HG02642 (cell line): ENCODE data around the gene CORO2B.

Source experiments
- ATAC-seq: cut with Tn5 transposase; IDR thresholded peaks from one replicate; pipeline ENCODE4 v1.9.1; 2021; ENCODE audit warnings: mild to moderate bottlenecking; ENCODE audit not compliant: unreplicated experiment, poor library complexity

The CORO2B gene, protein sequence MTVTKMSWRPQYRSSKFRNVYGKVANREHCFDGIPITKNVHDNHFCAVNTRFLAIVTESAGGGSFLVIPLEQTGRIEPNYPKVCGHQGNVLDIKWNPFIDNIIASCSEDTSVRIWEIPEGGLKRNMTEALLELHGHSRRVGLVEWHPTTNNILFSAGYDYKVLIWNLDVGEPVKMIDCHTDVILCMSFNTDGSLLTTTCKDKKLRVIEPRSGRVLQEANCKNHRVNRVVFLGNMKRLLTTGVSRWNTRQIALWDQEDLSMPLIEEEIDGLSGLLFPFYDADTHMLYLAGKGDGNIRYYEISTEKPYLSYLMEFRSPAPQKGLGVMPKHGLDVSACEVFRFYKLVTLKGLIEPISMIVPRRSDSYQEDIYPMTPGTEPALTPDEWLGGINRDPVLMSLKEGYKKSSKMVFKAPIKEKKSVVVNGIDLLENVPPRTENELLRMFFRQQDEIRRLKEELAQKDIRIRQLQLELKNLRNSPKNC

DNA sequence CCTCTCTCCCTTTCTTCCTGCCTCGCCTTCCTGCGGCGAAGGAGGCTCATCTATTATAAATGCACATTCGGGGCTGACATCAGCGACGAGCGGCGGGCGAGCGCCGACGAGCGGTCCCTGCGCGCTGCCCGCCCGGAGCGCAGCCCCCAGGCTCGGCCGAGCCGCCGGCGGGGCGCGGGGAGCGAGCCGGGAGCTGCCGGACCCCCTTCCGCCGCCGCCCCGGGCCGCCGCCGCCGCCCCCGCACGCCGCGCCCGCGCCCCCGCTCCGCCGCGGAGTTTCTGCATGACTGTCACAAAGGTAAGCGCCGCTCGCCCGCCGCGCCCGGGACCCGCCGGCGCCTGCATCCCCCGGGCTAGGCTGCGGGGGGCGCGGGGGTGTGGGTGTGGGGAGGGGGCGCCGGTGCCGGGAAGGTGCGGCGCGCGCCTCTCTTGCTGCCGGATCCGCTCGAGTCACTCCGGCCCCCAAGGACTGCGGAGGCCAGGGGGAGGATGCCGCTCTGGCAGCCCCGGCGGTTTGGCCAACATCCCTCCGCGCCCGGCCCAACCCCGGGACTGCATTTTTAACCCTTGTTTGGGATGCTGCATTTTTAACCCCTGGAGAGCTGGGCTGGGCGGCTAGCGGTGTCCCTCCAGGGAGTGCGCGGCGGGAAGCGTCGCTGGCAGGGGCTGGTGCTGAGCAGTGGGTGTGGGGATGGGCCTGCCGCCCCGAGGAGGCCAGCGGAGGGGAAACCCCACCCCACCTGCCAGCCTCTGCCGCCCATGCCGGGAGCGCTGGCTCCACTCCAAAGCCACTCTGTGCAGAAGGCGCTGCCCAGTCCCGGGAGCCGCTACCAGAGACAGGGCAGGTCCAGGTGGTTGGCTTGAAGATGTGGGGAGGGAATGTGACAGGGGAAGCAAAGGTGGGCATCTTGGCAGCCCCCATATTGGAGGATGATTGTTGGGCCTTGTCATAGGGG lies at the start of gene CORO2B:
CORO2B (plus strand) TSS at position 14 of the 956 bp plus-strand sequence; CDS start at position 284, 270 bp downstream.
- ATAC-seq = no peak

DNA sequence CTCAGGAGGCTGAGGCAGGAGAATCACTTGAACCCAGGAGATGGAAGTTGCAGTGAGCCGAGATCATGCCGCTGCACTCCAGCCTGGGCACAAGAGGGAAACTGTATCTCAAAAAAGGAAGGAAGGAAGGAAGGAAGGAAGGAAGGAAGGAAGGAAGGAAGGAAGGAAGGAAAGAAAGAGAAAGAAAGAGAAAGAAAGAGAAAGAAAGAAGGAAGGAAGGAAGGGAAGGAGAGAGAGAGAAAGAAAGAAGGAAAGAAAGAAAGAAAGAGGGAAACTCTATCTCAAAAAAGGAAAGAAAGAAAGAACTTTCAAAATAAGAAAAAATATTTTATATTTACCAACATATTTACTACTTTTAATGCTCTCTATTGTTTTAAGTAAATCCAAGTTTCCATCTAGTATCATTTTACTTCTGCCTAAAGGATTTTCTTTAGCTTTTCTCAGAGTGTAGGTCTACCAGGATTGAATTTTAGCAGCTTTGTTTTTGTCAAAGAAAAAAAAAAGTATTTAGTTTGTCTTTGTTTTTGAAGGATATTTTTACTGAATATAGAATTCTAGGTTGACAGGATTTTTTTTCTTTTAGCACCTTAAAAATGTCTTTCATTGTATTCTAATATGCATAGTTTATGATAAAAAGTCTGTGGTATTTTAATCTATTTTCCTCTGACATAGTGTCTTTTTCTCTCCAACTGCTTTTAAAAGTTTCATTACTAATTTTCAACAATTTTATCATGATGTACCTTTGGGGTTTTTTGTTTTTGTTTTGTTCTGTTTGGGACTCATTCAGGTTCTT lies 47.2 kb upstream of the CORO2B start:
- no peak for ATAC-seq

DNA sequence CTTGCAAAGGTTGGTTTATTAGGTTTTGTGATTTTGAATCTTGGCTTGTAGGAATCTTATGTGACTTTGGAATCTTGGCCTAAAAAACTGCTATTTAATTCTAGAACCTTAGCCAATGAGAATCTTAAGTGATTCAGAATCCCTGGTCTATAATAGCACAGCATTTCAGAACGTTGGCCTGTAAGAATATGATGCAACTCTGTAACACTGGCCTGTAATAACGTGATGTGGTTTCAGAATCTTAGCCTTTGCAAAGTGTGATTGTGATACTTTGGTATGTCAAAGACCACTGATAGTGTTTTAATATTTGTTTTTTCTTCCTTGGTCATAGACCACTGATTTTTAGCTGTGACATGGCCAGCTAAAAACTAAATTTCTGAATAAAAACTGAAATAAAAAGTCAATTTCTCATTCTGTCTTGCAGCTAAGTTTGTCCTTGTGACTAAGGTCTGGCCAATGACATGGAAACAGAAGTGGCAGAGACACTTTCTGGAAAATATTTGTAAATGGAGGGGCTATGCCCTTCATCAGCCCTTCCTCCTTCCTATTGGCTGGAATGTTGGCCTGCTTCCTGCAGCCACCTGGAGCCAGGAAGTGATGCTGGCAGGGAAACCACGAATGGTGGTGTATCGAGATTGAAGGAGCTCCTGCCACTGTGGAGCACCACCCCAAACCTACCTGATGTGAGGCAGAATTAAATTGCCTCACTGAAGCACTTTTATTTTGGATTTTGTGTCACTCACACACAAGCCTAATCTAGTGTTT lies 42.3 kb upstream of the CORO2B start:
- no peak for ATAC-seq

DNA sequence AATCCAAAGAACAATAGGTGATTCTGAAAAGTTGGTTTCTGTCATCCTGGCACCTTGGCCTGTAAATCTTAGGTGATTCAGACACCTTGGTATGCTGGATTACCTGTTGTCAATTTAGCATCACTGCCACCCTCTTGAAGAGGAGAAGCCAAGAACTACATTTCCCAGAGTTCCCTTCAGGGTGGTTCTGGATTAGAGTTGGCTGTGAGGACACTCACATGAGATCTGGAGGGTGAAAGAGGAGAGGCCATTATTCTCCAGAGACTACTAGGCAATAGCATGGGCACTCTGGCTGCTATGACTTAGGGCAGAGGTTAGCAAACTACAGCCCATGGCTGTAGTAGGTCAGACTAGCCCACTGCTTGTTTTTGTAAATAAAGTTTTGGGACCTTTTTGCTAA lies 41.7 kb upstream of the CORO2B start:
- no peak for ATAC-seq

DNA sequence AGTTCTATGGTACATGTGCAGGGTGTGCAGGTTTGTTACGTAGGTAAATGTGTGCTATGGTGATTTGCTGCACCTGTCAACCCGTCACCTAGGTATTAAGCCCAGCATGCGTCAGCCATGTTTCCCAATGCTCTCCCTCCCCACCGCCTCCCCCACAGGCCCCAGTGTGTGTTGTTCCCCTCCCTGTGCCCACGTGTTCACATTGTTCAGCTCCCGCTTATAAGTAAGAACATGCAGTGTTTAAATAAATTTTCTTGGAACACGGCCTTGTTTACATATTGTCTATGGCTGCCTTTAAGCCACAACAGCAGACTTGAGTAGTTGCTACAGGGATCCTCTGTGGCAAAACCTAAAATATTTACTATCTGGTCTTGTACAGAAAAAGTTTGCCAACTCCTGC lies 41.3 kb upstream of the CORO2B start:
- no peak for ATAC-seq

- no peak for ATAC-seq
These were observed 40.5 kb upstream of the CORO2B start for GRCh38 chr15:68538311-68538710.

DNA sequence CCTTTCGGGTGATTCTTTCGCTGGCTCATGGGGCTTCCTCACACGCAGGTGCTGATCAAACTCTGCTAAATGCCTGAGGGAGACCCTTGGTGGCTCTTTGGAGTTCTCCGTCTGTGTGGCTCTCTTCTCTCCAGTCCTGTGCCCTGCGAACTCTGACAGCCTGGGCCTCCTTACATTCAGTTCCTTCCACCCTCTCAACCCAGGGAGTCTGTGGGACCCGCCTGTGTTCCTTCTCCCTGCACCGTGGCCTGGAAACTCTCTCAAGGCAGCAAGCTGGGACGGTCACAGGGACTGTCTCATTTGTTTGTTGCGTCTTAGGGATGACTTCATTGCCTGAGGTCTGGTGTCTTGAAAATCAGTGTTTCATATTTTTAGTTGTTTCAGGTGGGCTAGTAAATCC lies 37.0 kb upstream of the CORO2B start:
- no peak for ATAC-seq

DNA sequence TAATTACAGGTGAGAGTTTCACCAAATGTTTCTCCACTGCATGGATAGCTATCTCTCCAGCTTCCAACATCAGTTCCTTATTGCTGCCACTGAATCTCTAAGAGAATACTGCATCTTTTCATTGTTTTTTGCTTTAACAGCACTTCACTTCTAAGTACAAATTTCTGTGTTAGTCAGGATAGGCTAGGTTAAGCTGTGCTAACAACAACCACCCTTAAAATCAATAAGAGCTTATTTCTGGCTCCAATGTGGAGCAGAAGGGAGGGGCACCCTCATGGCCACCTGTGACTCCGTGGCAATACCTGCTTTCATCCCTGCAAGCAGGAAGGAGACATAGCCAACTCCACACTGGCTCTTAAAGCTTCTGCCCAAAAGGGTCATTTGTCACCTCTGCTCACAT lies 36.4 kb upstream of the CORO2B start:
- ATAC-seq = no peak

DNA sequence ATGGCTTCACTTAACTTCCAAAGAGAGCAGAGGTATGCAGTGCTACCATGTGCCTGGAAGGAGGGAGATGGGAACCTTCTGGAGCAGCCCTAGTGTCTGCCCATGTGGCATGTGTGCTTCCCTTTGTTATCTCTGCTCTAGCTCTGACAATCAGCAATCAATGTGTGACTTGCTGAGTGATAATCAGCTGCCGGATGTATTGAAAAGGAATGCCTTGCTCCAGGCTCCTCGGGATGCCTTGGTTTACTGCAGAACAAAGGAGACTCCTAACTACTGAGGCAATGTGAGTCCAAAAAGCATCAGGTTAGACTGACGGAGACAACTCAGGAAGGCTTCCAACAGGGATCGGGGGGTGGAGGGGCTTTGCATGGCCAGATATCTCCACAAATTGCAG lies 36.0 kb upstream of the CORO2B start:
- no peak for ATAC-seq

DNA sequence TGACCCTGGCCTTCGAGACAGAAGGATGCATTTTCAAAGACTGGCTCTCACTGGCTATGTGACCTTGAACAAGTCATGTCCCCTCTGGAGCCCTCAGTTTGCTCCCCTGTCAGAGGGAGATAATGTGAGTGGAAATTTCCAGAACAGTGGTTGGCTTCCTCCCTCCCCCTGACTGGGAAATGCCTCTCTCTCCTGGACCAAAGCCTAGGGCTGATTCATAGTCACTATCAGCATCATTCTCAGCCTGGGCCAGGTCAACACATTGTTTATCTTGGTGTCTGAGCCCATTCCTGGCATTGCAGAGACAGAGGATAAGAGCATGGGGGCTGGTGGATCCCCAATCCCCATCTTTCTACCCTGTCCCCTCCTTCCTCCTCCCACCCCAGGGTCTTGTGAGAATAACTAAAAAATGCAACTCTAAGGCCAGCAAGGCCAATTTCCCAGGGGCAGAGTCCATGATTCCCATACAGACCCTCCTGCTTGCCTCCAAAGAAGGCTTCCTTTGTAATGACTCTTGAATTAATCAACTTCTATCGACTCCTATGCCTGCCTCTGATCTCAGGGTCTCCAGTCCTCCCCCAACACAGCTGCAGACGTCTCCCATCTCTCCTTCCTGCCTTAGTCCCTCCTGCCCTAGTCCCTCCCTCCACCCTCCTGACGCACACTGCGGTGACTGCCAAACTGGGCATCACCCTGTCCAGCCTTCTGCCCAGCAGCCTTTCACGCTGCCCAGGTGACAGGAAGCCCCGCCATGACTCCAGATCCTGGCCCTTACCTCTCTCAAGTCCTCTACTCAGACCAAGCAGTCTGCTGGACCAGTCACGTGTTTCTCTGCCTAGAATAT lies 35.4 kb upstream of the CORO2B start:
- no peak for ATAC-seq

GRCh38 chr15:68546318-68546717 lies 32.5 kb upstream of the CORO2B start:
- ATAC-seq = no peak

- ATAC-seq = no peak
These were observed 30.4 kb upstream of the CORO2B start for GRCh38 chr15:68548364-68548763.

- ATAC-seq = no peak
These were observed 28.8 kb upstream of the CORO2B start for GRCh38 chr15:68550004-68550403.

DNA sequence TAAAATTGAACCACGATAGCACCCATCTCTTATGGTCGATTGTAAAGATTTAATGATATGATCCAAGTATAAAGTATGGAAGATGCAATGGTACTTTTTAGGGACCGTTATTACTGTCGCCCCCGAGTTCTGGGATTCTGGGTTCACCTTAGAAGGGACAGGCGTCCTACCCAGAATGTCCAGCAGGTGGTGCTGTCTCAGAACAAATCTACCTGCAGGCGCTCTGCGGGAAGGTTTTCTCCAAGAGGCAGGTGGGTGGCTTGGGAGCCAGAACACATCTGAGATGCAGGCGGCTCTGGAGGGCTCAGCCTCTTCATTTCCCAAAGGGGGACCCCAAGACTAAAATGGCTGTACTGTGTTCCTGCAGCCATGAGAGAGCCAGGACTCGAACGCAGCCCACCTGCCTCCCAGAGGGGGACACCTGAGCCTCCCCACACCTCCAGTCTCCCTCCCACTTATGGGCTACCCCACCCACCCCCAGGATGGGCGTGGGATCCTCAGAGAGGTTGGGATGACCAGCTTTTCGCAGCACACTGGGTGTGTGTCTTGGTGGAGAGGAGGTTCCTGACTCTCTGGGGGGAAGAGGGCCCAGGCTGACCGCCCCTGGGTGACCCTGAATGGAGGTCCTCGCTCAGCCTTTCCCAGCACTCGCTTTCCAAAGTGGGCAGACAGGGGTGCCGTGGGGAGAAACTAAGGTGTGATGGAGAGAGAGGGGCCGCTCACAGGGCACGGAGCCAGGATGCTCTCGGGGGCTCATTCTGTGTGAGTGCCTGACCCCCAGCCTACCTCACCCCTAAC lies 28.1 kb upstream of the CORO2B start:
- no peak for ATAC-seq

DNA sequence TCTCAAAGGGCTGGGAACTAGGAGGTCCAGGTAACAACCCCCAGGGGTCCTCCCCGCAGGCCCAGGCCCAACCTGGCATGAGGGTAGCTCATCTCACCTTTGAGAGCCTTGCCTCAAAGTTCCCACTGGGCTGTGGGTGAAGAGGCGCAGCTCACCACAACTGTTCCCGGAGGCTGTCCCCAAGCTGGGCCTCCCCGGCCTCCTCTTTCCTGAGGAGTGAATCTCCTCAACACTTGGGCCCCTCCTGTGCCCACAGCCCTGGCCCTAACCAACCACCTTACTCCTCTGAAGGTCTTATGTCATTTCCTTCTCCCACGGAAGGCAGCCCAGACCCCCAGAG lies 27.5 kb upstream of the CORO2B start:
- no peak for ATAC-seq

GRCh38 chr15:68552344-68552743 lies 26.4 kb upstream of the CORO2B start:
- no peak for ATAC-seq

GRCh38 chr15:68552773-68553172 lies 26.0 kb upstream of the CORO2B start:
- ATAC-seq = no peak

DNA sequence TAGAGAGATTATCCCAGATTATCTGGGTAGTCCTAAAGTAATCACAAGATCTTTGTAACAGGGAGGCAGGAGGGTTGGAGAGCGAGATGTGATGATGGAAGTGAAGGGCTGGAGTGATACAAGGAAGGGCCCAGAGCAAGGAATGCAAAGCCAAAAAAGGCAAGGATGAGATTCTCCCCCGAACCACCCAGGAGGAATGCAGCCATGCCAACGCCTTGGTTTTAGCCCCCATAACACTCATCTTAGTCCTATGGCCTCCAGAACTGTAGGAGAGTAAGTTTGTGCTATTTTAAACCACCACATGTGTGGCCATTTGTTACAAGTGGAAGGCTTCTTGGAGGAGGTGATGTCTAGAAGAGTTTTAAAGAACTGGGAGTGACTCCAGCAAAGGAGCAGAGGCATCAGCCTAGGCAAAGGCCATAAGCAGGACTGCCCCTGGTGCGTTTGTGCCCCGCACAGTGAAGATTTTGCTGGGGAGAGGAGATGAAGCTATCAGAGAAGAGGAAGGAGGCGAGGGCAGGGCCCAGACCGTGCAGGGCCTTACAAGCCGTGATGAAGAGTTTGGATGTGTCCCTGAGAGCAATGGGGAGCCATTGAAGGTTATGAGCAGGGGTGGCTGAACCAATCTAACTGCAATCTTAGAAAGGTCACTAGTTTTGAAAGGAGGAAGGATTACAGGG lies 25.3 kb upstream of the CORO2B start:
- ATAC-seq = no peak
